Measurements from ENCODE around the gene NEO1.

Gene NEO1

DNA sequence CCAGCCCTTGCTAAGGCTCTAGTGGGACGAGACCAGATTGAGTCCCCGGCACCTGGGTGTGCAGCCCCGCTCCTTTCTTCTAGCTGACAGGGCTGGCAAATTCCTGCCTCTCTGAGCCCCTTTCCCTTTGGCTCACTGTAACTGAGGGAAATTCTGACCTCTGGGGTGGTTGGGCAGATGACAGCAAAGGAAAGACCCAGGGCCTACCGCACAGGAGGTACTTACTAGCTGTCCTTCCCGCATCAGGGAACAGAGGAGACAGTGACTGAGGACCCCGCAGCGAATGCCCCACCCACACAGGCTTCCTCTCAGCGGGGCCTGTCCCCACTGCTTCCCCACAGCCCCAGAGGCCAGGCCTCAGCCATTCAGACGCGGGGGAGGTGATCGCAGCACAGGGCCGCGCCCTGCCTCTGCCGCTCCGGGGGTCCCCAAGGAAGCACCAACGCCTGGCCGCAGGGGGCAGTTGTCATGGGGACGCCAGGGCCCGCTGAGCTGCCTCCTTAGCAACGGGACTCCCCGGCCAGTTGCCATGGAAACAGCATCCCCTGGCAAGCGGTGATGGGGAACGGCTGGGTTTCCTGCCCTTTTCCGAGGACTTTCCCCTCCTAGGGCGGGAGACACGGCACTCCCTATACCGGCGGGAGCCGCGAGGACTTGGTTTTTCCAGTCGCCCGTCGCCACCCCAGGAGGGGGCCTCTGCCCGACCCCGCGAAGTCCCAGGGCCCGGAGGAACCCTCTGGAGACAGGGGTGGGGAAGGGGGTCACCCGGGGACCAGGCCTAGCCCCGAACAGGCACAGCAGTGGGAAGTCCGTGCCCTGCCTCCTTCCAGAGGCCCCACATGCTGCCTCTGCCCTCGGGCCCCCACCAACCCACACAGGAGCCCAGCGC, 266.4 kb downstream of the NEO1 start:
- no peak for DNase-seq

DNA sequence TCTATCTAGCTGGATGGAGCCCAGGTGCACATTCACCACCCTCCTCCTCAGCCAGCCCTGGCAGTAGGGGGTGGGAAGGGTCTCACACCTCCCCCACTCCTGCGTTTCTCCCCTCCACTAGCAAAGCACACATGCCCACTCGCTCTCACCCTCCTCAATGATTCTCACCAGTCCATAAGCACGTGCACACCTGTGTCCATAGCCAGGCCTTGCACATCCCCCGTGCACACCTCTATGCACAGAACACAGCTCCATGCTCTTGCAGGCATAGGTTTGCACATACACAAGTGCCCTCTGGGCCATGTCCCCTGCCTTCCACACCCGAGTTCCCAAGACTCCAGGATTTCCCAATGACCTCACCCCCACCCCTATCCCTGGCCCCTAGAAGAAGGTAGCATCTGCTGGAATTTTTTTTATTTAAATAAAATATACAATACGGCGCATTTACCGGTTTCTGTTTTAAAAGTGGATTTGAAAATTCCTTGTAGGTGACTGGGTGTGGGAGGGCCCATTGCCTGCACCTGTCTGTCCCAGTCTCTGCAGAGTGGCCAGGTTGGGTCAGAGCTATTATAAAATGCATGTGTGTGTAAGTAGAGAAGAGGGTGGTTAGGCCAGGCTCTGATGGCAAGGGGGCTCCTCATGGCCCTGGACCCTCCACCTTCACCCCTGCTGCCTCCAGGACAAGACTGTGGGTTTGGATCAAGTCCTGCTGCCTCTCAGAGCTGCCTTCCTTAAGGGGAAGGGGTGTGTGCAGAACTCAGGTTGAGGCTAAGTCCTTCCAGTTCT, 267.4 kb downstream of the NEO1 start:
- no peak for DNase-seq

DNA sequence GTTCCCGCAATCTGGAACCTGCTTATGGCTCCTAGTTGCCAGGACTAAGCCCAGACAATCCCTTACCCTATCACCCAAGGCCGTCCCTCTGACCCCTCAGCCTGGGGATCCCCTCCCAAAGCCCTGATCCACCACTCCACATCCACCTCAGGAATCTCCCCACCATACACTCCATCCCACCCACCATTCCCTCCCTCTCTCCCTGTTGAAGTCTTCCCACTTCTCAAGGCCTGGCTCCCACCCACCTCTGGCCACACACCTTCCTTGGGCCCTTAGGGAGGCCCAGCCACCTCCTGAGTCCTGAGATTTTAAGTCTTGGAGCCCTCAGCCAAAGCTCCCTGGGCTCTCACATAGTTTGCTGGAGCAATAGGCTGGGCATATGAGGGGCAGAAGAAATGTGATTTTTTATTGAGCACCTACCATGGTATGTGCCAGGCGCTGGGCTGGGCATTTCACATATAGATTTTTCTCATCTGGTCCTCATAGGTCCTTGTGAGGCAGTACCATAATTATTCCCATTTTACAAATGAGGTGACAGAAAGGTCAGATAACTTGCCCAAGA, 268.4 kb downstream of the NEO1 start:
- DNase-seq, result no peak

DNA sequence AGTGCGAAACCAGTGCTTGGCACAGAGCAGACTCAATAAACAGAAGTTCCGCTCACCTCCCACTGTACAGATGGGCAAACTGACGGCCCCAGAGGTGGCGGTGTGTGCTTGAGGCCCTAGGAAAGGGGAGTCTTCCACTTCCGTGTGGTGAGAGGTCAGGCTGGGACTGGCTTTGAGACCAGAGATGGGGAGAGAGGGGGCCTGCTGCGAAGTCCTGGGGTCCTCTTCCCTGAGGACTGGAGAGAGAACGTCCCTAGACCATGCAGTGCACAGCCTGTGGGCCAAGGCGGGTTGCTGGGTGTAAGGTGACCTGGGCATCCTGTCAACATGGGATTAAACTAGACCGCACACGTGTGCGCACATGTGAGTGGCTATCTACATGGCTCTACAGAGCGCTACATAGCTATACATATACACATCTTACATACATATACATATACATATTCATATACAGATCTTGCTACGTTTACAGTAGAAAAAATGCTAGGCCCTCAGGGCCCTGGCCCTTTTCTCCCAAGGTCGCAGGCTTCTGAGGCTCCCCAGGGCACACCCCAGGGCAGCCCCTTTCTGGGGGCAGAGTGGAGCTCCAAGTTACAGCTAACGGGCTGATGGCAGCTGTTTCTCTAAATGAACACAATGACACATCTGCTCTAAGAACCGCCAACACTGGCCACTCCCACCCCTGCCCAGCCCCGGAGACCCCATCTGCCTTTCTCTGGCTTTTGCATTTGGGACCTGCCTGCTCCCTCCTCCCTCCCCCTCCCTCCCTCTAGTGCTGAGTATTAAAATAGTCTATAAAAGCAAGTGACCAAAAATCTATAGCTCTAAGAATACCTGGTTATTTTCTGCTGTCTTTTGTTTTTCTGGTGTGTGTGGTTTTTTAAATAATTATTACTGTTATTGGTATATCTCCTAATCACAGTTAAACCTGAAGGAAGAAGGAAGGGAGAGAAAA, 269.5 kb downstream of the NEO1 start:
- DNase-seq, result no peak

DNA sequence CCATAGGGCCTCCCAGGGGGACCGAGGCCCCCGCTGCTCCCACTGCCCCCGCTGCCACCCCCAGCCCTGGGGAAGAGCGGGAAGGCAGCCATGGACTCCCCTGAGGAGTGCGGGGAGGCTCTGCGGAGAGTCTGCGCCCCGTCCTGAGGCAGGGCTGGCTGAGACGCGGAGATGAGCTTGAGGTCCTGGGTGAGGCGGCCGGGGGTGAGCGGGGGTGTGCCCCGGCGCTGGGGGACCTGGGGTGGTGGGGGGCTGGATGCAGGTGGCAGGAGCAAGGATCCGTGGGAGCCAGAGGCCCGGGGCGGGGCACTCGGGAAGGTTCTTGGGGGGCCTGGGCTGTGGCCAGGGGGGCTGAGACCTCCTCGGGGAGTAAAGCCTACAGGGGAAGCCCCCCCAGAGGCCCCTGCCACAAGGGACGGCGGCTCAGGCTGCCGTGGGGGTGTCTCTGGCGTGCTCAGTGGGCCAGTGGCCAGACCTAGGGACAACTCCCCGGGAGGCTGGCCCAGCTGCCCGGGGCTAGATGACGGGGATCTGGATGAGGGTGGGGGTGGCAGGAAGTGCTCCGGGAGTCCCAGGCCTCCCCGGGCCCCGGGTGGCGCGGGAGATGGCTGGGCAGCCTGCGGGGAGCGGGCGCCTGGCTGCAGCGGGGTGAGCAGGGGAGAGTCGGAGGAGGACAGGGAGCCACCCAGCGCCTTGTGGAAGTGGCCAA, 270.6 kb downstream of the NEO1 start:
- DNase-seq, result no peak

DNA sequence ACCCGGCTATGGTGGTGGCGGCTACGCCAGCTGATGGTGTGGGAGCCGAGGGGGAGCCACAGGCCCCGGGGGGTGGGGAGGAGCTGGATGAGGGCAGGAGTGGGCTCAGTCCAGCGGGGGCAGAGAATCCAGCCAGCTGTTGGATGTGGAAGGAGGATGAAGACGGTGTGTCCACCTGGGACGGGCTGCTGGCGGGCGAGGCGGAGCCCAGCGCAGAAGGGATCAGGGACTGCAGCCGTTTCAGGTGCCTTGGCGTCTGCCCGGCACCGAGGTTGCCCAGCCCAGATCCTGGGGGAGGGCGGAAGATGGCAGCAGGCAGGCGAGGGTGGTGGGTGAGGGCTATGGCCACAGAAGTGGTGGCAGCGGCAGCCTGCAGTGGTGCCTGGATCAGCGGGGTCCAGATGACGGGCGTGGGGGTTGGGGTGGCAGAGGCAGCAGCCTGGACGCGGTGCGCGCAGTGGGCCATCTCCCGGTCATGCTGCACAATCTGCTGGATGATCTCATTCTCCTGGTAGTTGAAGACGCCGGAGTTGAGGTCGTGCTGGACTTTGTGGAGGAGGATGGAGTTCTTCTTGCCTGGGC, 271.2 kb downstream of the NEO1 start:
- DNase-seq, result no peak

DNA sequence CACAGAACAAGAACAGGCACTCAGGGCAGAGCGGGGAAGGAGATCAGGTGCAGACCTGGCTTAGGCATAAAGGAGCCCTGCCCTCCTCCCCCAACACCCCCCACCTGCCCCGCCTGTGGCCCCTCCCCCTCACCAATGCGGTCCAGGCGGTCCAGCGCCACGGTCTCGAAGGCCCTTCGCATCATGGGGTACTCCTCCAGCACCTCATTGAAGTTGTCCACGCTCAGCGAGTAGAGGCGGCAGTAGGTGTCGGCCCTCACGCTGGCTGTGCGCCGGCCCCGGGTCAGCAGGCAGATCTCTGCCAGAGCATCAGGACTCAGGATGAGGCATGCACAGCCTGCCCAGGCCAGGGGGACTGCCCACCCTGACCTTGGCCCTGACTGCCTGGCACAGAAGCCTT, 271.7 kb downstream of the NEO1 start:
- DNase-seq, result no peak

DNA sequence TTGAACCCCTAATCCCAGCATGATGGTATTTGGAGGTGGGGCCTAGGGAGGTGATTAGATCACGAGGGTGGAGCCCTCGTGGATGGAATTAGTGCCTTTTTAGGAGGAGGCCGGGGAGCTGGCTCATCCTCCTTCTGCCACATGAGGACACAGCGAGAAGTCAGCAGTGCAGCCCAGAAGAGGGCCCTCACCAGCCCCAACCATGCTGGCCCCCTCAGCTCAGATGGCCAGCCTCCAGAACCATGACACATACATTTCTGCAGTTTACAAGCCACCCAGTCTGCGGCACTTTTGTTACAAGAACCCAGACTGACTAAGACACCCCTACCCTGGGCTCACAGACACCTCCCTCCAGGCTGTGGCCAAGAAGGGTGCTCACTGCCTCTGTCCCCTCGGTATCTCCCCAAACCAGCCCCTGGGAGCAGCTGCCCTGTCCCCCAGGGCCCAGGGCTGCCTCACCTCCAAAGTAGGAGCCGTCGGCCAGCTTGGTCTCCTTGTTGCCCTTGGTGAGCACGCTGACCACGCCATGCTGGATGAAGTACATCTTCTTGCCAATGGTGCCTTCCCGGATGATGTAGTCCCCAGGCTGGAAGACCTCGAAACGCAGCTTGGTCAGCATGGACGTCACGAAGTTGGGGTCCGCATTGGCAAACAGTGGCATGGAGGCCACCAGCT, 272.4 kb downstream of the NEO1 start:
- DNase-seq, result no peak

DNA sequence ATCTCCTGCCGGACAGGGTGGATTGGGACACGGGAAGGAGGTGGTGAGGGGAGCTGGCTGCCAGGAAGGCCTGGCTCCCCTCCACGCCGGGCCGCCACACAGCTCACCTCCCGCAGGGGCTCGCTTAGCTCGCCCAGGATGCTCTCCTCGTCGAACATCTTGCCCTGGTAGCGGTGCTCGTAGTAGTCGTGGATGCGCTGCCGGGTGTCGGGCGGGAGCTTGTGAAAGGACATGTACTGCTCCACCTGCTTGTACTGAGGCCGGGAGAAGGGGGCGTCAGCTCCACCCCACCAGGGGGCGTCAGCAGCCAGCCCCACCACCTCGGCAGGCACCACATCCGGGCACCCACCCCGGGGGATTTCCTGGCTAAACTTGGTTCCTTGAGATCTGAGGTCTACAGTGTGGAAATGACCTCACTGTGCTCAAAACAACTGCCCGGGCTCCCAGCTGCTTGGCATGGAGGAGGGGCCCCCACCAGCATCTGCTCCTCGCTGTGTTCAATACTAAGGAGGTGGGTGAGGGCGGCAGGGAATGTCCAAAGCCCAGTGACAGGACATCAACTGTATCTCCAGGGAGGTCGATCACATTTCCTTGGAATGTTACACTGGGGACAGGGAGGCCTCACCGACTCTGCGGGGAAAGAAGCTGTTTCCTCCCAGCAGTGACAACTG, 273.1 kb downstream of the NEO1 start:
- DNase-seq, result no peak

DNA sequence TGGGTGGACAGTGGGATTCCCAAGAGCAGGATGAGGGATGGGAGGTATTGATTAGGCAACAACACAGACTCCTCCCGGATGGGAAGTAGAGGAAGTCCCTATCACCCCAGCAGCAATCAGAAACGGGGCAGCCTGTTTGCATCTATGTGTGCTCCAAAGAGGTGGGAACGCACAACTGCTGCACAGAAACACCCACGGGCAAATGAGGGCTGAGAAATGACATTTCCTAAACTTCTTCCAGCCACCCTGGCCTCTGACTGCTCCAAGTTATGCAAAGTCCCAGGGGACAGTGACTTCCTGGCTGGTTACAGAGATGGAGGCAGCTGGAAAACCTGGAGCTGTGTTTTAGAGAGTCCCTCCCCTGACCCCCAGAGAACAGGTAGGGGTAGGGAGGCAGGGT, 273.9 kb downstream of the NEO1 start:
- no peak for DNase-seq

DNA sequence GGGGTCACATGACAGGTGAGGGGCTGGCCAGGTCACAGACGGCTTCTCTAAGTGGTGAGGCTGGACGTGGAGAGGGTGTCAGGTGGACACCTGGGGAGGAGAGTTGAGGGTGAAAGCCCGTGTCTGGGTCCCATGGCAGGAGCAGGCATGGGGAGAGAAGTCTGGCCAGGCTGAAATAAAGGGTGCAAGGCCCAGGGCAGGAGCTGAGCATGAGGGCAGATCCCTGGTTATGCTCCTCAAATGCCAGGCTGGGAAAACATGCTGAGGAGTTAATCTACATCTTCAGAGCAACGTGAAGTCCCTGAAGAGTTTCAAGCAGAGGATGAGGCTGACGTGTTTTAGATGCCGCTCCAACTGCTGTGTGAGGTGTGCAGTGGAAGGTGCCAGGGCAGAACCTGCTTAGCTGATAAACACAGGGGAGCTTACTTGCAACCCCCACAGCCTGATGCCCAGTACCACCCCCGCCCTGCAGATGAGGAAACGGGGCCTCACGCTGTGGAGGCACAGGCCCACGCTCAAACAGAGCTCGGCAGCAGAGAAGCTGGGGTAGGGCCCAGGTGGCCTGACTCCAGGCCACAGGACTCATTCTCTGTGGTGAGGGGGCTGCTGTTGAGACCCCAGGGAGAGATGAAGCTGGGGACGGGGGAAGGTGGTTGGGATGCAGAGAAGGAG, 276.0 kb downstream of the NEO1 start:
- DNase-seq, result no peak

DNA sequence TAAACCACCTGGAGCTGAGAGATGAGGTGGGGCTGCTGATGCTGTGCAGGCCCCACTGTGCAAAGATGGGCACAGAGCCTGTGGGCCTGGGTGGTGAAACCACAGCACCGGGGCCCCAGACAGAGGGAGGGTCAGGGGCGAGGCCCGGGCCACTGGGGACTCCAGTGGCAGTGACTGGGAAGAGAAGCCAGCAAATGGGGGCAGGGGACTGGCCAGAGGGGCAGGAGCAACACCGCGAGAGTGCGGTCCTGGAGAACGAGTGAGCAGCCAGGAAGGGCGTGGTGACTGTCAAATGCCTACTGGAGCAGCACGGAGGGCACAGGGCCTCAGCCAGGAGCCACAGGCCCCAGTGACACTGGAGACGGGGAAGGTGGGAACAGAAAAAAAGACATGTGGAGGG, 276.7 kb downstream of the NEO1 start:
- DNase-seq, result no peak

DNA sequence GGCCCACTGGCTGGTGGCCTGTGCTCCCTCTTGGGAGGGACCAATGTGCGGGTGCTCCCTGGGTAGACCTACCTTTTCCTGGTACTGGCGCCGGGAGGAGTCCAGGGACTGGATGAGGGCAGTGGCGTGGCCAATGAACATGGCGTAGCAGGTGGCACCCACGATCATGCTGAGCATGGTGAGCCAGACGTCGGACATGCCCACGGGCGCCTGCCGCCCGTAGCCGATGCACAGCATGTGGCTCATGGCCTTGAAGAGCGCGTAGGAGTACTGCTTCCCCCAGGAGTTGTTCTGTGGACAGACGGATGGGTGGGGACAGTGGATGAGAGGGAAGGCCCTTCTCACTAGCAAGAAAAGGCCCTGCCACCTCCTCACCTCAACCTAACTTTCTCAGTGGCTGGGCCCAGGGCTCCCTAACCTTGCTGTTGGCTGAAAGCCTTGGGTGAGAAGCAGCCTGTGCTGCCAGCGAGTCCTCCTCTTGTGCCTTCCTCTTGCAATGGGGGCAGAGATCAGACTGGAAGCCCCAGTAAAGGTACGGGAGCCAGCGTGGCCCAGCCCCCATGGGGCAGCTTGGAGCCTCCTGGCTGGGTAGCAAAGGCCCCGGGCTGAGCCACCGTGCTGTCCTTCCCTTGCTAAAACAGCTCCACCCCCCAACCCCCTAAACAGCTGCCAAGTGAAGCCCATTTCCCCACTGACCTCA, 277.4 kb downstream of the NEO1 start:
- DNase-seq, result no peak

DNA sequence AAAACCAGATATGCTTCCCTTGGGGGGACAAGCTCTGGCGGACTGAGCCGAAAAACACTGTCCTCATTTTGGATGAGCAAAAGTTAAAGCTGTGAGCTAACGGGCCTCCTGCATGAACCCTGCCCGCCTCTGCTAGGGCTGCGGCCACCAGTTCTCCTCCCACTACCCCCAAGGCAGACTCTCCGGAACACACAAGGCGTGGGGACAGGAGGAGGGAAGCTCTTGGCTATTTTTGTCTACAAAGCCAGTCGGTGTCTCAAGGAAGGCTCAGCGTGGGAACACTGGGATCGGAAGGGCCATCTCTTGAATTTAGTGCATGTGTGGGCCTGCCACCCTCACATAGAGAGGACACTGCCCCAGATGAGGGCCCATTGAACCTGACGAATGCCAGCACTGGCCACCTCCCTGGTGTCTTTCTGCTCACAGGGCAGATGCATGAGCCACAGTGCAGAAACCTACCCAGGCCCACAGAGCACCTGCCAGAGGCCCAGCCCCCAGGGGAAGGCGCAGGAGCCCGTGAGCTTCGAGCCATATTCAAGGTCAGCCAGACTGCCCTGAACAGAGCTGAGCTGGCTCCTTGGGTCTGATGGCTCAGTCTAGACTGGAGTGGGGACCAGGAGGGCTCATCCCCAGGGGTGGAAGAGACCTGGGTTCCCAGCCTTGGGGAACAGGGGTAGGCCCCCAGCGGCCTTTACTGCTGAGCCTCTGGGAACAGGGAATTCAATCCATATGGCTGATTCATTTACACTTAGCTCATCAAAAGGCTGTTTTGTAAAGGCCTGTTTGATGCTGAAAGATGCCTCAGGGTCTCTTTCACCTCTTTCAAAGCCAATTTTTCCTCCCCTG, 278.2 kb downstream of the NEO1 start:
- DNase-seq, result no peak

DNA sequence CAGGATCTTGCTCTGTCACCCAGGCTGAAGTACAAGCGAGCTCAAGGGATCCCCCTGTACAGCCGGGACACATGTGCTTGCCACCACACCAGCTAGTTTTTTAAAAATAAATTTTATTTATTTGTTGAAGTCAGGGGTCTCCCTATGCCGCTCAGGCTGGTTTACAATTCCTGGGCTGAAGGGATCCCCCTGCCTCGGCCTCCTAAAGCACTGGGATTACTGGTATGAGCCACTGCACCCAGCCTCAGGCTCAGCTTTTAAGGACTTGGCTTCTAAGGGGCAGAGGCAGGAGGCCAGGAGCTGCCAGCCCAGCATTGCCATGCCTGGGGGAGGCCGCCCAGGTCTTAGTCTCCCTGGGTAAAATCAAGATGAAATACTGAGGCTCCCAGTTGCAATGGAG, 279.2 kb downstream of the NEO1 start:
- DNase-seq, result no peak

DNA sequence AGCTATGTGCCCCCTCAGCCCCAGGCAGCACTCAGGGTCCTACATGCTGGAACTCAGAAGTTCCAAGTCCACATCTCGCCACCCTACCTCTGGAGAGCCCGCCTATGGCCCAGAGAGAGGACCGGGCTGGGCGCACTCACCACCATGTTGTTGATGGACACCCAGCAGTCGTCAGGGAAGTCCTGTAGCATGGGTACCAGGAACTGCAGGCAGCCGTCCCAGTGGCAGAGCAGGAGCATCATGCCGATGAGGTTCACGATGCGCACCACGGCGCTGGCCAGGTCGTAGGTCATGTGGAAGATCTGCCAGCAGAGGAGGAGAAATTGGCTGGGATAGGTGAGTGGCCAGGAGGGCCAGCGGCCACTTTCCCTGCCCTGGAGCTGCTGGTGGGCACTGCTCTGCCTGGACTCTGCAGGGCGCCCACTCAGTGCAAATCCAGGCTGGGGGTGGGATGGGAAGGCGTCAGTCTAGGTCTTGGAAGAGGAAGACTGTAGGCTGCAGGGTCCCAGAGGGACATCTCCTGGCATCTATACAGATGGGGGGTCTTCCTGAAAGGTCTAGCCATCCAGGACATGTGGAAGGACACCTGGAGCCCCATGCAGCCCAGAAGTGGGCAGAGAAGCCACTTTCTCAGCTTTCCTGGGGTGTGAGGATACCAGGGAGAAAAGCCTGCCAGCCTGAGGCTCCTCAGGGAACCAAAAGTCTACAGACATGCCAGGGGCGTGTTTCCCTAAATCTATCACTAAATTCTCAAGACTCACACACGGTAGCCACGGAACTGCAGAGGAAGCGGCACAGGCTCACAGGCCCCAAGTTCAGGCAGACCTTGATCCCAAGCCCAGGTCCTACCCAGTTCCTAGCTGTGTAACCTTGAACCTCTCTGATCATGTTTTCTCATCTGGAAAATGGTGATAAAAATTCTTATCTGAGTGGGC, 280.0 kb downstream of the NEO1 start:
- DNase-seq, result no peak

DNA sequence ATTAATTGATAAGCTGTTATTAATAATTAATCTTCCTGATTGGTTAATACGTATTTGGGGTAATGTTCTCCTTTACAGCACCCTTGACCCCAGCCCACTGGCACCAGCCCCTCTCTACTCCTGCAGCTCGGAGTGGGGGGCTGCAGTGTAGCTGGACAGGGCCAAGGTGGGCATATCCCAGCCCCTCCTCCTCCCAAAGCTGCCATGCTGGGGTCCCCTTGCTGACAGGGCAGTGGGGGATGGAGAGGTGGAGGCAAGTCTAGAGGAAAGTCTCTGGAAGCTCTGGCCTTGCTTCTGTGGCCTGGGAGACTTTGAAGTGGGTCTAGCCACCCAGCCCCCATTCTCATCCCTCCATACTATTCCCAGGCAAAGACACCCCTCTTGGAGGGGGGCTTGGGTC, 280.7 kb downstream of the NEO1 start:
- no peak for DNase-seq
